SK-N-SH (cell line): Measurements from ENCODE around the gene ANKRD33B. TPM values are rescaled to one million over a fixed set of nuclear protein-coding genes. Genes with fewer than 3 reads are reported as not detected.

Experiments
- CTCF ChIA-PET: fragments of 300-600, 350-600 bp; formaldehyde crosslinking; extraction: SDS; loops from one replicate; lab custom pipeline; 2021; lab: Yijun Ruan, JAX
- POLR2A ChIA-PET: fragments of 350-600 bp; sonication (Branson Sonifier 250); formaldehyde crosslinking; extraction: SDS; loops from one replicate; lab custom pipeline; 2020; ENCODE audit warnings: antibody characterized with exemption, inconsistent platforms; lab: Yijun Ruan, JAX
- DNase-seq: peaks from one replicate; pipeline ENCODE4 v3.0.0; 2012
- H2AFZ ChIP-seq: fragments of 200-600 bp; sonication (generic); 2 replicates; pipeline ENCODE4 v1.8.1; 2016; ENCODE audit warnings: antibody characterized with exemption, mild to moderate bottlenecking, low read depth
- H3F3A ChIP-seq: fragments of 200-600 bp; sonication (generic); replicated peaks from 2 replicates; pipeline ENCODE3; 2016; ENCODE audit warnings: antibody characterized with exemption, mild to moderate bottlenecking; ENCODE audit not compliant: insufficient read depth
- H3K27ac ChIP-seq, 2 experiments: fragments of 200-500 bp in 1 of 2; fragments of 200-600 bp in 1 of 2; sonication (Bioruptor generic) in 1 of 2; sonication (generic), shearing (Covaris generic) in 1 of 2; 2 replicates each; pipeline versions ENCODE4 v1.5.1 to v1.6.1; 2014 to 2016; ENCODE audit warnings: low read depth in 2 of 2, inconsistent platforms in 1 of 2, low read length in 1 of 2, mild to moderate bottlenecking in 1 of 2, mixed read lengths in 1 of 2
- H3K27me3 ChIP-seq: fragments of 200-600 bp; sonication (generic), shearing (Covaris generic); 2 replicates; pipeline ENCODE4 v1.6.1; 2016; ENCODE audit warnings: mixed run types; ENCODE audit not compliant: insufficient read depth
- H3K36me3 ChIP-seq, 2 experiments: fragments of 200-500 bp in 1 of 2; fragments of 200-600 bp in 1 of 2; sonication (Bioruptor generic) in 1 of 2; sonication (generic) in 1 of 2; replicated peaks in 1 of 2; 2 replicates each; pipeline versions ENCODE3 to v1.5.1; 2014 to 2016; ENCODE audit warnings: low read length in 1 of 2, mild to moderate bottlenecking in 1 of 2; ENCODE audit not compliant: insufficient read depth in 2 of 2, control insufficient read depth in 1 of 2
- H3K4me1 ChIP-seq, 2 experiments: fragments of 200-500 bp in 1 of 2; fragments of 200-600 bp in 1 of 2; sonication (Bioruptor generic) in 1 of 2; sonication (generic), shearing (Covaris generic) in 1 of 2; 2 replicates each; pipeline versions ENCODE4 v1.5.1 to v1.6.1; 2014 to 2016; ENCODE audit warnings: low read depth in 1 of 2, low read length in 1 of 2, mixed run types in 1 of 2; ENCODE audit not compliant: insufficient read depth in 2 of 2, control insufficient read depth in 1 of 2
- H3K4me2 ChIP-seq: fragments of 200-600 bp; sonication (generic), shearing (Covaris generic); 2 replicates; pipeline ENCODE4 v1.6.1; 2017; ENCODE audit warnings: mixed run types
- H3K4me3 ChIP-seq, 2 experiments: fragments of 200-500 bp in 1 of 2; fragments of 200-600 bp in 1 of 2; sonication (Bioruptor generic) in 1 of 2; sonication (generic), shearing (Covaris generic) in 1 of 2; 2 replicates each; pipeline versions ENCODE4 v1.5.1 to v1.8.1; 2014 to 2016; ENCODE audit warnings: low read depth in 2 of 2, inconsistent platforms in 1 of 2, low read length in 1 of 2, mild to moderate bottlenecking in 1 of 2, mixed read lengths in 1 of 2, moderate library complexity in 1 of 2
- H3K79me2 ChIP-seq: fragments of 200-600 bp; sonication (generic); 2 replicates; pipeline ENCODE4 v1.8.1; 2017; ENCODE audit warnings: mild to moderate bottlenecking; ENCODE audit not compliant: insufficient read depth
- H3K9ac ChIP-seq: fragments of 200-600 bp; sonication (generic); 2 replicates; pipeline ENCODE4 v1.6.1; 2017; ENCODE audit warnings: mixed run types
- H3K9me2 ChIP-seq: fragments of 200-600 bp; sonication (generic); 2 replicates; pipeline ENCODE4 v1.6.1; 2017; ENCODE audit warnings: mixed run types
- H3K9me3 ChIP-seq: fragments of 200-600 bp; sonication (generic); 2 replicates; pipeline ENCODE4 v1.6.1; 2017; ENCODE audit warnings: mixed run types, mild to moderate bottlenecking, moderate library complexity
- H4K20me1 ChIP-seq: fragments of 200-600 bp; sonication (generic); 2 replicates; pipeline ENCODE4 v1.6.1; 2017; ENCODE audit warnings: mild to moderate bottlenecking, mixed run types; ENCODE audit not compliant: insufficient read depth
- EP300 ChIP-seq, 2 experiments: IDR thresholded peaks; 2 replicates each; pipeline versions ENCODE4 v1.4.0 to v1.6.1; 2012; ENCODE audit warnings: borderline replicate concordance in 1 of 2, low read depth in 1 of 2, low read length in 1 of 2
- EZH2phosphoT487 ChIP-seq: fragments of 200-600 bp; sonication (generic); IDR thresholded peaks from 2 replicates; pipeline ENCODE4 v1.6.1; 2017; ENCODE audit warnings: low read depth, mixed run types, mild to moderate bottlenecking, antibody characterized with exemption, moderate library complexity, borderline replicate concordance
- FOSL2 ChIP-seq: IDR thresholded peaks from 2 replicates; pipeline ENCODE4 v1.4.0; 2012; ENCODE audit warnings: low read depth, mild to moderate bottlenecking, moderate library complexity, borderline replicate concordance
- NFIC ChIP-seq: IDR thresholded peaks from 2 replicates; pipeline ENCODE4 v1.4.0; 2012; ENCODE audit warnings: borderline replicate concordance
- NRF1 ChIP-seq: IDR thresholded peaks from 2 replicates; pipeline ENCODE4 v1.6.1; 2012; ENCODE audit warnings: low read depth, mild to moderate bottlenecking, low read length
- RAD21 ChIP-seq: IDR thresholded peaks from 2 replicates; pipeline ENCODE4 v1.6.1; 2012; ENCODE audit warnings: mild to moderate bottlenecking, low read length
- TCF12 ChIP-seq: IDR thresholded peaks from 2 replicates; pipeline ENCODE4 v1.4.0; 2012
- YY1 ChIP-seq: IDR thresholded peaks from 2 replicates; pipeline ENCODE4 v1.4.0; 2012; ENCODE audit warnings: low read depth, mild to moderate bottlenecking
- WGBS: methylation state at CpG from one replicate; pipeline ENCODE4 v1.1.6; 2017; ENCODE audit warnings: low lambda C conversion rate; 5-methylcytosine and 5-hydroxymethylcytosine counted together
- polyA plus RNA-seq, 3 experiments: library from polyadenylated mRNA; depleted of rRNA; stranded (reverse); fragments of >200 nt; gene quantifications; 2 replicates each; pipeline ENCODE4 v1.2.3, GENCODE V29; 2012
- TF ChIP-seq, protein P1 (sequence below): IDR thresholded peaks from 2 replicates; pipeline ENCODE4 v1.4.0; 2012; ENCODE audit warnings: low read depth, borderline replicate concordance

The ANKRD33B gene
- polyA plus RNA-seq, 1 of the 3 experiments (the other 2 are of a cell fraction) = 1.8 TPM

DNA sequence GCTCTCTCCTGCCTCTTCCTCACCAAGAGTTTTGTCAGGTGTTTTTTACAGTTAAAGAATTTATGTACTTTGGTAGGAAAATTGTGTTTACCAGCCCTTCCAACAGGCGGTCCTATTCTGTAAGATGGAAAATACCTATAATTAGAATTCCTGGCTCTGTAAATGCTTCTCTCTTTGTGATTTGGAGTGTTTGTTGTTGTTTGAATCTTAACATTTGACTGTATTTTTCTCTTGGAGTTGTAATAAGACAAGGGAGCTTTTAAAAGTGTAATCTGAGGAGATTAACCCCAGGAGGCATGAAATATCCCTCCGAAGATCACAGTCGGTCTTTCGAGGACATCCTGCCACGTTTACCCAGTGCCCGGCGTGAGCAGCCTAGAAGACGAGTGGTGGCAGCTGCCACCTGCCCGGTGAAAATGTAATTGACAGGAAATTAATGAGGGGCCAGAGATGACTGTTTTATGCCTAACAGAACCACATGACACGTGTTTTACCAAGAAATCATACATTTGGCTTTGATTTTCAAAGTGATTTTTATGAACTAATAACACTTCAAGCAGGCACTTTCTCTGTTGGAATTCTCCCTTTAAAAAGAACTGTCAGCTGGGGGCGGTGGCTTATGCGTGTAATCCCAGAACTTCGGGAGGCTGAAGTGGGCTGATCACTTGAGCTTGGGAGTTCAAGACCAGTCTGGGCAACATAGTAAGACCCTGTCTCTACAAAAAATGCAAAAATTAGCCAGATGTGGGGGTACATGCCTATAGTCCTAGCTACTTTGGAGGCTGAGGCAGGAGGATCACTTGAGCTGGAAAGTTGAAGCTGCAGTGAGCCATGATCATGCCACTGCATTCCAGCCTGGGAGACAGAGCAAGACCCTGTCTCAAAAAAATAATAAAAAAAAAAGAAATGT is 20.0 kb downstream of the ANKRD33B start:
- CTCF ChIA-PET = interaction anchor here (1.1 to 1.6 kb wide), 2 partner anchors 13 to 51 kb away, joined by 3 to 4 read pairs; no protein-coding TSS in a partner anchor
- no peak overlapping the region for H2AFZ ChIP-seq
- H3K4me1 ChIP-seq = no peaks in the 10 kb centered on the region
- no peak overlapping the region for H3K9ac ChIP-seq
- TF ChIP-seq NFIC (no peak), TCF12 (no peak), YY1 (no peak), NRF1 (no peak), RAD21 (no peak), FOSL2 (no peak)
- TF ChIP-seq, protein P1, sequence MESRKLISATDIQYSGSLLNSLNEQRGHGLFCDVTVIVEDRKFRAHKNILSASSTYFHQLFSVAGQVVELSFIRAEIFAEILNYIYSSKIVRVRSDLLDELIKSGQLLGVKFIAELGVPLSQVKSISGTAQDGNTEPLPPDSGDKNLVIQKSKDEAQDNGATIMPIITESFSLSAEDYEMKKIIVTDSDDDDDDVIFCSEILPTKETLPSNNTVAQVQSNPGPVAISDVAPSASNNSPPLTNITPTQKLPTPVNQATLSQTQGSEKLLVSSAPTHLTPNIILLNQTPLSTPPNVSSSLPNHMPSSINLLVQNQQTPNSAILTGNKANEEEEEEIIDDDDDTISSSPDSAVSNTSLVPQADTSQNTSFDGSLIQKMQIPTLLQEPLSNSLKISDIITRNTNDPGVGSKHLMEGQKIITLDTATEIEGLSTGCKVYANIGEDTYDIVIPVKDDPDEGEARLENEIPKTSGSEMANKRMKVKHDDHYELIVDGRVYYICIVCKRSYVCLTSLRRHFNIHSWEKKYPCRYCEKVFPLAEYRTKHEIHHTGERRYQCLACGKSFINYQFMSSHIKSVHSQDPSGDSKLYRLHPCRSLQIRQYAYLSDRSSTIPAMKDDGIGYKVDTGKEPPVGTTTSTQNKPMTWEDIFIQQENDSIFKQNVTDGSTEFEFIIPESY = no peak
- no peaks in the 10 kb centered on the region for H3K36me3 ChIP-seq
- no peaks in the 10 kb centered on the region for H3K9me2 ChIP-seq
- peaks cover 3% of the 10 kb centered on the region; the same call in 1 of the 2 replicates for H3K9me3 ChIP-seq
- peaks cover 36% of the 10 kb centered on the region for H3K79me2 ChIP-seq
- H3K4me2 ChIP-seq = no peak overlapping the region
- WGBS = 83% methylated on average over 13 of the region's 13 CpGs
- H3K27ac ChIP-seq = no peak overlapping the region
- DNase-seq = no peak
- peaks cover 13% of the 10 kb centered on the region; the same call in 1 of the 2 replicates for H4K20me1 ChIP-seq
- no peaks in the 10 kb centered on the region for H3F3A ChIP-seq
- H3K27me3 ChIP-seq = no peaks in the 10 kb centered on the region
- H3K4me3 ChIP-seq = no peak overlapping the region
- POLR2A ChIA-PET = interaction anchor here (0.9 kb wide), 1 partner anchor 33 kb away, joined by 3 read pairs; no protein-coding TSS in a partner anchor

DNA sequence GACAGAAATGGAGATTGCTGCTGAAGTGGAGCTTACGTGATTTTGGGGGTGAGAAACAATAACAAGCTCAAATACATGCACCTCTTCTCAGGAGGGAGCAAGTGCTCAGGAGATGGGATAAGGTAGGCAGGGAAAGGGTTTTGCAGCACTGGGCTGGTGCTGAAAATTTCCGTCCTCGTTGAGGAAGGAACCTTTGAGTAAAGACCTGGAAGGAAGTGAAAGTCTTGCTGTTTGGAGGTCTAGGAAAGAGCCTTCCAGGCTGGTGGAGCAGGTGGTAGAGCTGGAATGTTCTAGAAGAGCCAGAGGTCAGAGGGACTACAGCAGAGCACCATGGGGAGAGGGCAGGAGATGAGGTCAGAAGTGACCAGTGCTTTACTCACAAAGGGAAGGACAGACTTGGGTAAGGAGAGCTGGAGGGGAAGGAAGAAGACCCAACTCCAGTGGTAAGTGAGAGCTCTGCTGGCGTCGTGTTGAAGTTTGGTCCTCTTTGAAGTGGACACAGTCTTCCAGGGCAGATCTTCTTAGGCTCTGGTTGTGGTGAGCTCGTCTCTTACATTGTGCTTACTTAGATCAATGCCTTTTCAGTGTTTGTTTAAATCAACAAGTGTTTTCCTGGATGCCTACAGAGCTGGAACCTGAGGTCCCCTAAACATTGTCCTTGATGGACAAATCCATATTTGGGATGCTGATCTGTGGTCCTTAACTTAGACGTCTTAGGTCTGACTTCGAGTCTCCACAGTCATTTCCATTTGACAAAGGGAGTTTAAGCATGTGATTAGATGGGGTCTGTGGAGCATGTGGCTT is 21.0 kb downstream of the ANKRD33B start:
- Histone ChIP-seq H2AFZ (no peak overlapping the region), H3K36me3 (no peaks in the 10 kb centered on the region), H3K9me3 (peaks cover 3% of the 10 kb centered on the region; the same call in 1 of the 2 replicates), H3K27ac (no peak overlapping the region), H3K79me2 (peaks cover 28% of the 10 kb centered on the region), H3K9me2 (no peaks in the 10 kb centered on the region), H3K4me3 (no peak overlapping the region), H3K4me2 (no peak overlapping the region), H4K20me1 (peaks cover 12% of the 10 kb centered on the region; the same call in 1 of the 2 replicates), H3K9ac (no peak overlapping the region), H3F3A (no peaks in the 10 kb centered on the region), H3K4me1 (no peaks in the 10 kb centered on the region), H3K27me3 (no peaks in the 10 kb centered on the region)
- WGBS = 88% methylated on average over 8 of the region's 8 CpGs
- TF ChIP-seq EP300 (IDR thresholded peaks at IDR 0.05; ENCODE audit: borderline replicate concordance in 1 of 2, low read depth in 1 of 2, low read length in 1 of 2) = no peak
- no peak for TF ChIP-seq EZH2phosphoT487
- ChIA-PET POLR2A (interaction anchor here (0.9 kb wide), 1 partner anchor 34 kb away, joined by 3 read pairs; no protein-coding TSS in a partner anchor), CTCF (interaction anchor here (0.6 to 1.6 kb wide), 3 partner anchors 14 to 1154 kb away, joined by 3 to 4 read pairs (median 3); no protein-coding TSS in a partner anchor)
- DNase-seq = no peak
